B cell (primary cell): ENCODE data around the gene SNRK. TPM values are rescaled to one million over a fixed set of nuclear protein-coding genes. Genes with fewer than 3 reads are reported as not detected.

Experiments used
- ATAC-seq: fragments of 200-7000 bp; cut with Tn5 transposase; one replicate; pipeline ENCODE4 v1.10.0; 2021; ENCODE audit warnings: low read depth, mild to moderate bottlenecking, moderate number of reproducible peaks, moderate library complexity
- CTCF ChIA-PET: fragments of 350-600 bp; sonication (Branson Sonifier 250); formaldehyde crosslinking; loops from one replicate; lab custom pipeline; 2021; ENCODE audit warnings: antibody characterized with exemption, inconsistent platforms; lab: Charles Lee
- POLR2A ChIA-PET: fragments of 350-600 bp; sonication (Branson Sonifier 250); formaldehyde crosslinking; loops from one replicate; lab custom pipeline; 2021; ENCODE audit warnings: antibody characterized with exemption; lab: Charles Lee
- DNase-seq: peaks from one replicate; pipeline ENCODE4 v3.0.0; 2013
- H2AFZ ChIP-seq: 2 replicates; pipeline ENCODE4 v1.6.1; 2012; ENCODE audit warnings: mild to moderate bottlenecking, low read depth, low read length; ENCODE audit not compliant: insufficient read depth, poor library complexity, severe bottlenecking
- H3K27ac ChIP-seq, 2 donors: 1 replicate in 1 of 2; 2 replicates in 1 of 2; pipeline ENCODE4 v1.5.1; 2012 to 2013; ENCODE audit warnings: low read length in 2 of 2, mild to moderate bottlenecking in 2 of 2, moderate library complexity in 1 of 2
- H3K27me3 ChIP-seq, 4 experiments: fragments of 200-600 bp in 1 of 4; sonication (generic) in 1 of 4; replicated peaks in 1 of 4; 1 replicate in 2 of 4; 2 replicates in 2 of 4; pipeline versions ENCODE4 v1.6.1 to v1.7.0; 2013 to 2016; ENCODE audit warnings: low read length in 3 of 4, mild to moderate bottlenecking in 2 of 4, mixed read lengths in 1 of 4, moderate library complexity in 1 of 4; ENCODE audit not compliant: insufficient read depth in 4 of 4, control insufficient read depth in 3 of 4; ENCODE audit errors: control extremely low read depth in 1 of 4
- H3K36me3 ChIP-seq, 2 experiments: replicated peaks in 1 of 2; 1 replicate in 1 of 2; 2 replicates in 1 of 2; pipeline versions ENCODE4 v1.6.1 to v1.7.1; 2013; ENCODE audit warnings: low read length in 1 of 2; ENCODE audit not compliant: insufficient read depth in 2 of 2, control insufficient read depth in 1 of 2; ENCODE audit errors: control extremely low read depth in 1 of 2, extremely low read depth in 1 of 2
- H3K4me1 ChIP-seq, 2 donors: fragments of 200-600 bp in 1 of 2; sonication (generic) in 1 of 2; 1 replicate in 1 of 2; 2 replicates in 1 of 2; pipeline versions ENCODE4 v1.5.1 to v1.6.1; 2013 to 2017; ENCODE audit warnings: low read length in 2 of 2; ENCODE audit not compliant: control insufficient read depth in 2 of 2, insufficient read depth in 2 of 2
- H3K4me2 ChIP-seq: replicated peaks from 2 replicates; pipeline ENCODE3; 2012; ENCODE audit warnings: mild to moderate bottlenecking, low read depth, low read length; ENCODE audit not compliant: poor library complexity, severe bottlenecking
- H3K4me3 ChIP-seq, 5 experiments: fragments of 200-600 bp in 1 of 5; sonication (generic) in 1 of 5; 1 replicate in 3 of 5; 2 replicates in 2 of 5; pipeline versions ENCODE4 v1.5.1 to v1.7.0; 2011 to 2016; ENCODE audit warnings: low read length in 4 of 5, mild to moderate bottlenecking in 4 of 5, low read depth in 2 of 5, control low read depth in 1 of 5, moderate library complexity in 1 of 5; ENCODE audit not compliant: insufficient read depth in 1 of 5; ENCODE audit errors: control extremely low read depth in 1 of 5, extremely low read depth in 1 of 5
- H3K79me2 ChIP-seq: fragments of 200-600 bp; sonication (generic); one replicate; pipeline ENCODE4 v1.6.0; 2016; ENCODE audit warnings: low read length; ENCODE audit not compliant: control insufficient read depth, insufficient read depth
- H3K9ac ChIP-seq: fragments of 200-600 bp; sonication (generic); 2 replicates; pipeline ENCODE4 v1.6.1; 2017; ENCODE audit warnings: mild to moderate bottlenecking, low read length, moderate library complexity
- H3K9me3 ChIP-seq, 3 donors: one replicate each; pipeline versions ENCODE4 v1.6.1 to v1.7.1; 2013; ENCODE audit warnings: low read length in 2 of 3; ENCODE audit not compliant: control insufficient read depth in 2 of 3, insufficient read depth in 1 of 3; ENCODE audit errors: control extremely low read depth in 1 of 3
- H4K20me1 ChIP-seq: 2 replicates; pipeline ENCODE4 v1.6.0; 2012; ENCODE audit warnings: mild to moderate bottlenecking, low read length; ENCODE audit not compliant: insufficient read depth, control insufficient read depth, poor library complexity, severe bottlenecking
- H3K27ac Mint-ChIP-seq: one replicate; pipeline ENCODE4 v1.8.0; 2021; ENCODE audit warnings: mixed read lengths
- H3K27me3 Mint-ChIP-seq: one replicate; pipeline ENCODE4 v1.8.0; 2021; ENCODE audit warnings: mixed read lengths
- H3K4me1 Mint-ChIP-seq: one replicate; pipeline ENCODE4 v1.8.0; 2021; ENCODE audit warnings: mixed read lengths
- H3K4me3 Mint-ChIP-seq: one replicate; pipeline ENCODE4 v1.8.0; 2021; ENCODE audit warnings: mixed read lengths
- H3K9me3 Mint-ChIP-seq: one replicate; pipeline ENCODE4 v1.8.0; 2022; ENCODE audit warnings: mixed read lengths; ENCODE audit not compliant: insufficient read depth
- CTCF ChIP-seq: fragments of 200-600 bp; IDR thresholded peaks from one replicate; pipeline ENCODE4 v1.8.0; 2022; ENCODE audit warnings: antibody characterized with exemption, mild to moderate bottlenecking
- EZH2 ChIP-seq: IDR thresholded peaks from 2 replicates; pipeline ENCODE4 v1.6.1; 2012; ENCODE audit warnings: borderline replicate concordance, low read depth, mild to moderate bottlenecking, moderate library complexity, low read length; ENCODE audit not compliant: insufficient read depth, poor library complexity, severe bottlenecking
- WGBS: methylation state at CpG from one replicate; pipeline ENCODE4 v1.1.5; 2013; ENCODE audit warnings: missing lambda C conversion rate; ENCODE audit not compliant: insufficient coverage; 5-methylcytosine and 5-hydroxymethylcytosine counted together
- intact Hi-C: fragments of 100-400 bp; cut with micrococcal nuclease; formaldehyde crosslinking; loops from one replicate; pipeline ENCODE4 v1.10.0; 2022
- polyA plus RNA-seq: library from polyadenylated mRNA; depleted of rRNA; stranded (reverse); fragments of >200 nt; gene quantifications from 2 replicates; pipeline ENCODE4 v1.2.3, GENCODE V29; 2012
- total RNA-seq, 2 donors: library from RNA; stranded (reverse); fragments of 120-200 nt in 1 of 2; gene quantifications; 1 replicate in 1 of 2; 2 replicates in 1 of 2; pipeline versions ENCODE4 v1.2.3 to v1.2.4, GENCODE V29; 2013 to 2022

SNRK gene
- total and polyA plus RNA-seq, 2 donors (not counting 1 experiment from before 2014, with no cell fraction given): 17.8 to 46.7 TPM

GRCh38 chr3:43362961-43363360, 76.6 kb downstream of the SNRK start:
- H3K9me3 Mint-ChIP-seq: no peaks in the 10 kb centered on the region
- Histone ChIP-seq H3K4me3 (no peak overlapping the region), H4K20me1 (no peaks in the 10 kb centered on the region), H3K27ac (no peak overlapping the region), H3K79me2 (no peaks in the 10 kb centered on the region), H3K9ac (no peak overlapping the region), H3K4me1 (no peaks in the 10 kb centered on the region), H3K27me3 (no peaks in the 10 kb centered on the region), H3K4me2 (no peak overlapping the region), H3K36me3 (no peaks in the 10 kb centered on the region), H2AFZ (no peak overlapping the region), H3K9me3 (peaks cover 0 to 4% (median 0%) of the 10 kb centered on the region in 3 donors)
- WGBS: 95% methylated on average over 6 of the region's 6 CpGs
- ChIA-PET POLR2A (no interaction called here), CTCF (no interaction called here)
- intact Hi-C loops: no loop called here
- no peak for DNase-seq
- H3K4me3 Mint-ChIP-seq: no peak overlapping the region
- ATAC-seq: no peak
- no peak overlapping the region for H3K27ac Mint-ChIP-seq
- no peaks in the 10 kb centered on the region for H3K27me3 Mint-ChIP-seq
- TF ChIP-seq EZH2: no peak
- TF ChIP-seq CTCF: no peak
- no peaks in the 10 kb centered on the region for H3K4me1 Mint-ChIP-seq

DNA sequence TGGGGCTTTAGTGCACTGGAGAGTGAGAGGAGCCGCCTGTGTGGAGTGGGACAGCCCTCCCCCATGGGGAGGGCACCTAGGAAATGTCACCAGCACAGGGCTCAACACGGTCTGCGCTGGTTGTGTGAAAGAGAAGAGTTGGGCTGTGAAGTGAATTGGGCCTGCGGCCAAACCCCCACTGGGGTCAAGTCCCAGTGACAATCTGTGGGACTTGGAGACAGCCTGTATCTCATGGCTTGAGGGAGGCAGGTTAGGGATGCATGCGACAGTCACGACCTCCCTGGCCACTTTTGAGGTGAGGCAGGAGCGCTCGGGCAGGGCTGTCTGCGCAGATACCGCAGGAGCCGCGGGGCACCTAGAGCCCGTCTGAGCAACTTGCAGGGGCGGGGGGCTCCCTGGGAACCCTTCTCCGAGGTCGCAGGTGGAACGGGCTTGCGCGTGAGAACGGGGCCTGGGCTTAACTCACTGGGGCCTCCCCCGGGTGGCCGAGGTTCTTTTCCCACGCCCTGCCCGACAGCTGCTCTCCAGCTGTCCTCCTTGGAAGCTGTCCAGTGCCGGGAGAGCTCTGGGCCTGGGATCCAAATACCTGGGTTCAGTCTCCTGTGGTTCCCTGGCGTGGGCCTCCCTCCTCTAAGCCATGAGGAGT, 77.4 kb downstream of the SNRK start:
- Histone ChIP-seq H3K79me2 (no peaks in the 10 kb centered on the region), H3K4me2 (no peak overlapping the region), H3K9me3 (peaks cover 0 to 4% (median 0%) of the 10 kb centered on the region in 3 donors), H3K9ac (no peak overlapping the region), H3K27ac (no peak overlapping the region), H3K36me3 (no peaks in the 10 kb centered on the region), H3K4me1 (no peaks in the 10 kb centered on the region), H4K20me1 (no peaks in the 10 kb centered on the region), H2AFZ (no peak overlapping the region), H3K27me3 (no peaks in the 10 kb centered on the region), H3K4me3 (no peak overlapping the region)
- Mint-ChIP-seq H3K9me3 (no peaks in the 10 kb centered on the region), H3K4me3 (no peak overlapping the region), H3K4me1 (no peaks in the 10 kb centered on the region), H3K27ac (peak overlapping the region; percentile 20), H3K27me3 (no peaks in the 10 kb centered on the region)
- WGBS: 92% methylated on average over 26 of the region's 26 CpGs
- no peak for ATAC-seq
- TF ChIP-seq CTCF: no peak
- no peak for TF ChIP-seq EZH2
- ChIA-PET POLR2A (interaction anchor here (0.6 kb wide), 1 partner anchor 10 kb away, joined by 6 read pairs; no protein-coding TSS in a partner anchor), CTCF (no interaction called here)
- no peak for DNase-seq
- intact Hi-C loops: no loop called here
